Keratinocyte (primary cell): ENCODE results near the gene NUDC.

Experiments
- CTCF ChIP-seq, 3 experiments: IDR thresholded peaks in 1 of 3; conservative IDR thresholded peaks in 1 of 3; optimal IDR thresholded peaks in 1 of 3; 2 replicates in 2 of 3; 3 replicates in 1 of 3; pipeline versions ENCODE3 to v1.5.1; 2011; ENCODE audit warnings: low read length in 3 of 3, mild to moderate bottlenecking in 3 of 3, moderate library complexity in 2 of 3, control low read depth in 1 of 3, inconsistent platforms in 1 of 3; ENCODE audit not compliant: insufficient read depth in 2 of 3; ENCODE audit errors: extremely low read depth in 1 of 3
- EZH2 ChIP-seq: IDR thresholded peaks from one replicate; pipeline ENCODE4 v1.6.1; 2012; ENCODE audit warnings: inconsistent platforms, mild to moderate bottlenecking, low read length, moderate library complexity

- TF ChIP-seq CTCF (optimal IDR thresholded peaks at IDR 0.05 in 1 of 3, IDR thresholded peaks at IDR 0.05 in 1 of 3, conservative IDR thresholded peaks at IDR 0.05 in 1 of 3; ENCODE audit: extremely low read depth in 1 of 3, insufficient read depth in 2 of 3, low read length in 3 of 3) = peak in 1 of 3 experiments; percentile 31
- TF ChIP-seq EZH2 = no peak
Measured at GRCh38 chr1:26959722-26960624, 38.4 kb downstream of the NUDC start, which contains the start of gene KDF1.
